Mucosa of descending colon (tissue), 3 donors: ENCODE data around the gene ADRA1B. TPM values are rescaled to one million over a fixed set of nuclear protein-coding genes. Genes with fewer than 3 reads are reported as not detected.
A peak's percentile ranks its signal among the peaks of the same experiment; 100 is the strongest.

Experiments
- ATAC-seq: fragments of 200-7000 bp; cut with Tn5 transposase; one replicate; pipeline ENCODE4 v1.9.1; 2020; ENCODE audit warnings: mild to moderate bottlenecking, moderate library complexity
- DNase-seq, 3 donors: peaks; one replicate each; pipeline ENCODE4 v3.0.0-alpha.2; 2020
- H3K36me3 ChIP-seq: fragments of 200-600 bp; one replicate; pipeline ENCODE4 v1.8.0; 2021; ENCODE audit warnings: low read depth, mild to moderate bottlenecking
- H3K4me1 ChIP-seq: fragments of 200-600 bp; one replicate; pipeline ENCODE4 v1.8.0; 2021; ENCODE audit warnings: low read depth, mild to moderate bottlenecking
- H3K4me3 ChIP-seq: fragments of 200-600 bp; one replicate; pipeline ENCODE4 v1.8.0; 2021; ENCODE audit warnings: mild to moderate bottlenecking
- H3K9me3 ChIP-seq: fragments of 200-600 bp; one replicate; pipeline ENCODE4 v1.8.0; 2021; ENCODE audit warnings: mild to moderate bottlenecking
- CTCF ChIP-seq: fragments of 200-600 bp; IDR thresholded peaks from one replicate; pipeline ENCODE4 v1.8.0; 2022; ENCODE audit warnings: antibody characterized with exemption, mild to moderate bottlenecking
- intact Hi-C, 2 donors: fragments of 100-400 bp; cut with DNase I in 1 of 2; cut with micrococcal nuclease in 1 of 2; formaldehyde crosslinking; loops; one replicate each; pipeline versions ENCODE4 v1.11.0 to v1.11.1; 2022; cut with DNase I, micrococcal nuclease
- total RNA-seq, 3 donors: library from RNA; stranded (reverse); fragmentation: NEBNext Ultra II Directional in 2 of 3; extraction: Animal tissue kit (Norgen Biotek cat#: 25700) in 2 of 3; gene quantifications; one replicate each; pipeline versions ENCODE4 v1.2.1 to v1.2.4, GENCODE V29; 2021 to 2023
- donor health status: DM: no; HTN: no; CAD: no; lungs with moderate emphysema.
- donor health status: DM: no; HTN: no; CAD: no.
- donor health status: DM: no; HTN: yes; CAD: no.

The ADRA1B gene
- total RNA-seq, 3 donors from 2014 or later, result 0.51 to 0.89 (median 0.69) TPM

GRCh38 chr5:159902444-159903121 lies 13.7 kb upstream of the ADRA1B start:
- TF ChIP-seq CTCF, result no peak
- DNase-seq, result no peak

GRCh38 chr5:159903131-159903530 lies 13.2 kb upstream of the ADRA1B start:
- no peak overlapping the region for H3K4me3 ChIP-seq

More at GRCh38 chr5:159902444-159903121, 13.7 kb upstream of the ADRA1B start:
- no peaks in the 10 kb centered on the region for H3K9me3 ChIP-seq
- no peak for ATAC-seq
- H3K36me3 ChIP-seq, result no peaks in the 10 kb centered on the region
- no peaks in the 10 kb centered on the region for H3K4me1 ChIP-seq
- no peak overlapping the region for H3K4me3 ChIP-seq
- intact Hi-C loops, result no loop called here

GRCh38 chr5:159904874-159905273 lies 11.4 kb upstream of the ADRA1B start:
- Histone ChIP-seq H3K4me1 (no peaks in the 10 kb centered on the region), H3K9me3 (no peaks in the 10 kb centered on the region), H3K4me3 (no peak overlapping the region), H3K36me3 (no peaks in the 10 kb centered on the region)
- no peak for TF ChIP-seq CTCF
- no peak for ATAC-seq
- intact Hi-C loops, result no loop called here
- no peak for DNase-seq

More at GRCh38 chr5:159903131-159903530, 13.2 kb upstream of the ADRA1B start:
- TF ChIP-seq CTCF, result no peak
- DNase-seq, result no peak
- ATAC-seq, result no peak
- intact Hi-C loops, result no loop called here
- H3K36me3 ChIP-seq, result no peaks in the 10 kb centered on the region
- H3K4me1 ChIP-seq, result no peaks in the 10 kb centered on the region
- H3K9me3 ChIP-seq, result no peaks in the 10 kb centered on the region

GRCh38 chr5:159905496-159905895 lies 10.8 kb upstream of the ADRA1B start:
- no peak for TF ChIP-seq CTCF
- ATAC-seq (peak; percentile 92), DNase-seq (peak in 1 of 3 donors; percentile 68)
- no peaks in the 10 kb centered on the region for H3K4me1 ChIP-seq
- intact Hi-C loops, result no loop called here
- no peak overlapping the region for H3K4me3 ChIP-seq
- no peaks in the 10 kb centered on the region for H3K36me3 ChIP-seq
- no peaks in the 10 kb centered on the region for H3K9me3 ChIP-seq

GRCh38 chr5:159906463-159906862 lies 9.8 kb upstream of the ADRA1B start:
- intact Hi-C loops, result no loop called here
- H3K4me3 ChIP-seq, result no peak overlapping the region
- ATAC-seq (no peak), DNase-seq (no peak)
- H3K4me1 ChIP-seq, result no peaks in the 10 kb centered on the region
- TF ChIP-seq CTCF, result no peak
- H3K9me3 ChIP-seq, result no peaks in the 10 kb centered on the region
- H3K36me3 ChIP-seq, result no peaks in the 10 kb centered on the region
